Activated T-helper 2 cell treated with anti-CD3 and anti-CD28 coated beads, Interferon-gamma antibody, Interleukin-2, Interleukin-4, amounts not matched to agents 10 μg/mL and 5 μg/mL and 100 μg/mL, durations not matched to agents 14 hours and 24 hours and 36 hours (primary cell): ENCODE data around the gene ANKRD30B. TPM values are rescaled to one million over a fixed set of nuclear protein-coding genes. Genes with fewer than 3 reads are reported as not detected.
"Not testable (repeated sequence)": the region's sequence is repeated elsewhere in the genome, so short reads cannot be mapped to it uniquely, and the experiment has no call there.

ENCODE experiments used
- DNase-seq: peaks from one replicate; pipeline ENCODE4 v3.0.0; 2021; ENCODE audit warnings: low spot score
- H3K27ac Mint-ChIP-seq: one replicate; pipeline ENCODE4 v1.8.0; 2021; ENCODE audit warnings: mixed read lengths
- H3K27me3 Mint-ChIP-seq: one replicate; pipeline ENCODE4 v1.8.0; 2021; ENCODE audit warnings: low read depth, mixed read lengths
- H3K36me3 Mint-ChIP-seq: one replicate; pipeline ENCODE4 v1.8.0; 2021; ENCODE audit warnings: low read depth, mixed read lengths
- H3K4me1 Mint-ChIP-seq: one replicate; pipeline ENCODE4 v1.8.0; 2021; ENCODE audit warnings: low read depth, mixed read lengths
- H3K4me3 Mint-ChIP-seq: one replicate; pipeline ENCODE4 v1.8.0; 2021; ENCODE audit warnings: low read depth, mild to moderate bottlenecking, moderate library complexity, mixed read lengths
- H3K9me3 Mint-ChIP-seq: one replicate; pipeline ENCODE4 v1.8.0; 2021; ENCODE audit warnings: mixed read lengths
- intact Hi-C: fragments of 100-400 bp; cut with micrococcal nuclease; formaldehyde crosslinking; loops from one replicate; pipeline ENCODE4 v1.15.1; 2023
- total RNA-seq: library from RNA; stranded (reverse); gene quantifications from 2 replicates; pipeline ENCODE4 v1.2.3, GENCODE V29; 2022

ANKRD30B gene
- total RNA-seq, 1 donor from 2014 or later = not detected

GRCh38 chr18:14784133-14784532 is 36.2 kb downstream of the ANKRD30B start:
- Mint-ChIP-seq H3K4me3 (no peak overlapping the region), H3K27ac (no peak overlapping the region), H3K36me3 (no peaks in the 10 kb centered on the region), H3K9me3 (no peaks in the 10 kb centered on the region), H3K27me3 (no peaks in the 10 kb centered on the region), H3K4me1 (no peaks in the 10 kb centered on the region)
- intact Hi-C loops = no loop called here
- DNase-seq = no peak

GRCh38 chr18:14796876-14797275 is 48.9 kb downstream of the ANKRD30B start:
- H3K4me1 Mint-ChIP-seq, intact Hi-C loops, DNase-seq, H3K36me3 Mint-ChIP-seq, H3K27me3 Mint-ChIP-seq, H3K9me3 Mint-ChIP-seq, H3K4me3 Mint-ChIP-seq, H3K27ac Mint-ChIP-seq: not testable (repeated sequence)

- H3K27me3 Mint-ChIP-seq, H3K27ac Mint-ChIP-seq, intact Hi-C loops, H3K4me3 Mint-ChIP-seq, H3K9me3 Mint-ChIP-seq, H3K36me3 Mint-ChIP-seq, H3K4me1 Mint-ChIP-seq, DNase-seq: not testable (repeated sequence)
Observed at GRCh38 chr18:14797969-14798764, 50.2 kb downstream of the ANKRD30B start.

GRCh38 chr18:14811081-14811480 is 63.1 kb downstream of the ANKRD30B start:
- H3K4me3 Mint-ChIP-seq, H3K27me3 Mint-ChIP-seq, H3K27ac Mint-ChIP-seq, DNase-seq, H3K4me1 Mint-ChIP-seq, H3K36me3 Mint-ChIP-seq, H3K9me3 Mint-ChIP-seq, intact Hi-C loops: not testable (repeated sequence)

GRCh38 chr18:14826972-14827632 is 79.1 kb downstream of the ANKRD30B start:
- H3K27ac Mint-ChIP-seq, H3K4me1 Mint-ChIP-seq: not testable (repeated sequence)

GRCh38 chr18:14841607-14842006 is 93.6 kb downstream of the ANKRD30B start:
- H3K27me3 Mint-ChIP-seq, H3K36me3 Mint-ChIP-seq, H3K4me3 Mint-ChIP-seq, intact Hi-C loops, H3K9me3 Mint-ChIP-seq, DNase-seq, H3K4me1 Mint-ChIP-seq, H3K27ac Mint-ChIP-seq: not testable (repeated sequence)

More at GRCh38 chr18:14826972-14827632, 79.1 kb downstream of the ANKRD30B start:
- H3K36me3 Mint-ChIP-seq, H3K4me3 Mint-ChIP-seq, H3K9me3 Mint-ChIP-seq, DNase-seq, intact Hi-C loops, H3K27me3 Mint-ChIP-seq: not testable (repeated sequence)

- intact Hi-C loops, DNase-seq, H3K36me3 Mint-ChIP-seq, H3K27ac Mint-ChIP-seq, H3K9me3 Mint-ChIP-seq, H3K27me3 Mint-ChIP-seq, H3K4me3 Mint-ChIP-seq, H3K4me1 Mint-ChIP-seq: not testable (repeated sequence)
Observed at GRCh38 chr18:14851533-14851932, 103.6 kb downstream of the ANKRD30B start.

GRCh38 chr18:14855634-14856033 is 107.7 kb downstream of the ANKRD30B start:
- H3K36me3 Mint-ChIP-seq, intact Hi-C loops, H3K4me3 Mint-ChIP-seq, H3K27me3 Mint-ChIP-seq, H3K27ac Mint-ChIP-seq, DNase-seq, H3K4me1 Mint-ChIP-seq, H3K9me3 Mint-ChIP-seq: not testable (repeated sequence)

GRCh38 chr18:14856256-14856655 is 108.3 kb downstream of the ANKRD30B start:
- H3K27ac Mint-ChIP-seq, intact Hi-C loops, H3K4me3 Mint-ChIP-seq, H3K27me3 Mint-ChIP-seq, H3K9me3 Mint-ChIP-seq, H3K4me1 Mint-ChIP-seq, DNase-seq, H3K36me3 Mint-ChIP-seq: not testable (repeated sequence)

- H3K36me3 Mint-ChIP-seq, DNase-seq, intact Hi-C loops, H3K9me3 Mint-ChIP-seq, H3K27me3 Mint-ChIP-seq, H3K4me3 Mint-ChIP-seq, H3K27ac Mint-ChIP-seq, H3K4me1 Mint-ChIP-seq: not testable (repeated sequence)
Observed at GRCh38 chr18:14858514-14858913, 110.5 kb downstream of the ANKRD30B start.

GRCh38 chr18:14859995-14860394 is 112.0 kb downstream of the ANKRD30B start:
- intact Hi-C loops, H3K27ac Mint-ChIP-seq, H3K9me3 Mint-ChIP-seq, H3K36me3 Mint-ChIP-seq, H3K4me3 Mint-ChIP-seq, DNase-seq, H3K27me3 Mint-ChIP-seq, H3K4me1 Mint-ChIP-seq: not testable (repeated sequence)

GRCh38 chr18:14866426-14866825 is 118.5 kb downstream of the ANKRD30B start:
- H3K27me3 Mint-ChIP-seq, intact Hi-C loops, DNase-seq, H3K4me1 Mint-ChIP-seq, H3K27ac Mint-ChIP-seq, H3K36me3 Mint-ChIP-seq, H3K4me3 Mint-ChIP-seq, H3K9me3 Mint-ChIP-seq: not testable (repeated sequence)

GRCh38 chr18:14867988-14868387 is 120.0 kb downstream of the ANKRD30B start:
- intact Hi-C loops, H3K4me3 Mint-ChIP-seq, H3K27me3 Mint-ChIP-seq, H3K9me3 Mint-ChIP-seq, H3K36me3 Mint-ChIP-seq, H3K27ac Mint-ChIP-seq, DNase-seq, H3K4me1 Mint-ChIP-seq: not testable (repeated sequence)
